Cardiac muscle cell (in vitro differentiated cells and primary cell): Measurements from ENCODE around the gene TRMT44. TPM values are rescaled to one million over a fixed set of nuclear protein-coding genes. Genes with fewer than 3 reads are reported as not detected.

Experiments
- DNase-seq, 2 donors: peaks; one replicate each; pipeline versions ENCODE4 v3.0.0 to v3.0.0-alpha.2; 2010 to 2017; ENCODE audit warnings: low read depth in 1 of 2, low spot score in 1 of 2
- H3K27ac ChIP-seq: fragments of 200-600 bp; sonication (generic); 2 replicates; pipeline ENCODE4 v1.5.1; 2016
- H3K27me3 ChIP-seq: fragments of 200-600 bp; sonication (generic); 2 replicates; pipeline ENCODE4 v1.6.0; 2016; ENCODE audit warnings: control low read depth
- H3K36me3 ChIP-seq: fragments of 200-600 bp; sonication (generic); 2 replicates; pipeline ENCODE4 v1.5.1; 2016; ENCODE audit warnings: control low read depth
- H3K4me1 ChIP-seq: fragments of 200-600 bp; sonication (generic); 2 replicates; pipeline ENCODE4 v1.8.1; 2017; ENCODE audit warnings: low read depth, mild to moderate bottlenecking, mixed run types
- H3K4me3 ChIP-seq: fragments of 200-600 bp; sonication (generic); 2 replicates; pipeline ENCODE4 v1.5.1; 2016; ENCODE audit warnings: mild to moderate bottlenecking
- H3K9me3 ChIP-seq: fragments of 200-600 bp; sonication (generic); 2 replicates; pipeline ENCODE4 v1.5.1; 2017; ENCODE audit warnings: low read depth, mild to moderate bottlenecking, control low read depth
- polyA plus RNA-seq: library from polyadenylated mRNA; unstranded; fragments of >200 nt; fragmentation: Nextera tagmentation; extraction: Ambion mirVana; gene quantifications from 2 replicates; pipeline ENCODE4 v1.2.1, GENCODE V29; 2016
- total RNA-seq: library from RNA; depleted of rRNA; stranded (reverse); fragments of >200 nt; gene quantifications from 2 replicates; pipeline ENCODE4 v1.2.3, GENCODE V29; 2016
- TF ChIP-seq, protein P1 (sequence below): IDR thresholded peaks from 2 replicates; pipeline ENCODE4 v1.5.1; 2012; ENCODE audit warnings: low read depth, mild to moderate bottlenecking, low read length

Gene TRMT44
- total and polyA plus RNA-seq, 2 experiments from 2014 or later: 20.6 to 66.9 TPM

- Histone ChIP-seq H3K27ac (no peak overlapping the region), H3K27me3 (no peaks in the 10 kb centered on the region), H3K9me3 (no peaks in the 10 kb centered on the region), H3K4me3 (no peak overlapping the region), H3K36me3 (peaks cover 16% of the 10 kb centered on the region), H3K4me1 (peaks cover 17% of the 10 kb centered on the region)
- TF ChIP-seq, protein P1, sequence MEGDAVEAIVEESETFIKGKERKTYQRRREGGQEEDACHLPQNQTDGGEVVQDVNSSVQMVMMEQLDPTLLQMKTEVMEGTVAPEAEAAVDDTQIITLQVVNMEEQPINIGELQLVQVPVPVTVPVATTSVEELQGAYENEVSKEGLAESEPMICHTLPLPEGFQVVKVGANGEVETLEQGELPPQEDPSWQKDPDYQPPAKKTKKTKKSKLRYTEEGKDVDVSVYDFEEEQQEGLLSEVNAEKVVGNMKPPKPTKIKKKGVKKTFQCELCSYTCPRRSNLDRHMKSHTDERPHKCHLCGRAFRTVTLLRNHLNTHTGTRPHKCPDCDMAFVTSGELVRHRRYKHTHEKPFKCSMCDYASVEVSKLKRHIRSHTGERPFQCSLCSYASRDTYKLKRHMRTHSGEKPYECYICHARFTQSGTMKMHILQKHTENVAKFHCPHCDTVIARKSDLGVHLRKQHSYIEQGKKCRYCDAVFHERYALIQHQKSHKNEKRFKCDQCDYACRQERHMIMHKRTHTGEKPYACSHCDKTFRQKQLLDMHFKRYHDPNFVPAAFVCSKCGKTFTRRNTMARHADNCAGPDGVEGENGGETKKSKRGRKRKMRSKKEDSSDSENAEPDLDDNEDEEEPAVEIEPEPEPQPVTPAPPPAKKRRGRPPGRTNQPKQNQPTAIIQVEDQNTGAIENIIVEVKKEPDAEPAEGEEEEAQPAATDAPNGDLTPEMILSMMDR: no peak
- DNase-seq: no peak
These were observed 19.4 kb downstream of the TRMT44 start for GRCh38 chr4:8459867-8460445.

DNA sequence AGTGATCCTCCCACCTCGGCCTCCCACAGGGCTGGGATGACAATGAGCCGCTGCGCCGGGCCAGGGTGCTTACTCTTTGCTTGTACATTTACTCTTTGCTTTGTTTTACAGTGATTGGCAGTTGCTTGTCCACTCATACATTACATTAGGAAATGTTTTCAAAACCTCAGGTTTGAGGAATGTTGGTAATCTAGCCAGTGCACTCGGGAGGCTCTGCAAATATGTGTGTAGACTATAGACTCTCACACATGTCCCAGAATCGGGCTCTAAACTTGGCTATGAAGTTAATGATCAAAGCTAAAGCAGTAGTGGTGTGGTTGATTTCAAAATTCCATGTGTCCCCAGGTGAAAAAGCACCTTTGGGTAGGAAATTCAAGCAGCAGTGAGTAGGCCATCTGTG lies 20.5 kb downstream of the TRMT44 start:
- no peak for DNase-seq
- Histone ChIP-seq H3K27ac (no peak overlapping the region), H3K27me3 (no peaks in the 10 kb centered on the region), H3K36me3 (peaks cover 8% of the 10 kb centered on the region), H3K4me1 (peaks cover 18% of the 10 kb centered on the region), H3K9me3 (no peaks in the 10 kb centered on the region), H3K4me3 (no peak overlapping the region)
- TF ChIP-seq, protein P1: no peak

- Histone ChIP-seq H3K9me3 (no peaks in the 10 kb centered on the region), H3K36me3 (peaks cover 10% of the 10 kb centered on the region), H3K27me3 (no peaks in the 10 kb centered on the region), H3K27ac (no peak overlapping the region), H3K4me3 (no peak overlapping the region), H3K4me1 (peaks cover 18% of the 10 kb centered on the region)
- TF ChIP-seq, protein P1: no peak
- no peak for DNase-seq
These were observed 21.0 kb downstream of the TRMT44 start for GRCh38 chr4:8461616-8462015.

- DNase-seq: no peak
- Histone ChIP-seq H3K27ac (no peak overlapping the region), H3K4me3 (no peak overlapping the region)
These were observed 23.2 kb downstream of the TRMT44 start for GRCh38 chr4:8463811-8464210.

DNA sequence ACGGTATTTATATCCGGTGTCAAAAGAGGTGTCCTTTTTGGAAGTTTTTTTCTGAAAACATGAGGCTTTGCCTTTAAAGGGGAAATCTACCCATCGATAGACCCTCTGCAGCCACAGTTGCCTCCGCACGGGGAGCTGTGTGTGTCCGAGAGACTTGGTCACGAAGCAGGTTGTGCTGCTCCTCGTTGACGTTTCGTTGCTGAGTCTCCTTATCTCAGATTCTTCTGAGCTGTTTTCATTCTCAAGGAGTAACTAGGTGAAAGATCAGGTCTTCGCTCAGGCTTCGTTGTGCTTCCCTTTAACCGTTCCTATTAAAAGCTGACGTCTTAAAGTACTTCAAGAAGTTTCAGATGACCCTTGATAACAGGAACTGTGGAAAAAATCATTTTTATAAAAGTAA lies 23.8 kb downstream of the TRMT44 start:
- H3K9me3 ChIP-seq: no peaks in the 10 kb centered on the region
- no peak for DNase-seq
- no peak overlapping the region for H3K27ac ChIP-seq
- no peaks in the 10 kb centered on the region for H3K27me3 ChIP-seq
- H3K36me3 ChIP-seq: peaks cover 15% of the 10 kb centered on the region
- no peak overlapping the region for H3K4me3 ChIP-seq
- peaks cover 18% of the 10 kb centered on the region for H3K4me1 ChIP-seq
- TF ChIP-seq, protein P1: no peak

More at GRCh38 chr4:8463811-8464210, 23.2 kb downstream of the TRMT44 start:
- no peaks in the 10 kb centered on the region for H3K9me3 ChIP-seq
- H3K4me1 ChIP-seq: peaks cover 18% of the 10 kb centered on the region
- peaks cover 19% of the 10 kb centered on the region for H3K36me3 ChIP-seq
- TF ChIP-seq, protein P1: no peak
- no peaks in the 10 kb centered on the region for H3K27me3 ChIP-seq
